Subcutaneous adipose tissue (tissue), 4 donors: ENCODE data around the gene ALDH8A1. TPM values are rescaled to one million over a fixed set of nuclear protein-coding genes. Genes with fewer than 3 reads are reported as not detected.

Experiments
- total RNA-seq, 4 donors: library from RNA; depleted of rRNA; stranded (reverse); fragments of >200 nt; gene quantifications; one replicate each; pipeline ENCODE4 v1.1.0, GENCODE V29; 2016
- TF ChIP-seq, protein P1 (sequence below): fragments of 450-650 bp; IDR thresholded peaks from one replicate; pipeline ENCODE4 v1.5.1; 2016; ENCODE audit warnings: low read depth, mild to moderate bottlenecking, control low read depth, antibody characterized with exemption, moderate library complexity

Gene ALDH8A1
- total RNA-seq, 4 donors from 2014 or later, result 1.5 to 4.7 TPM; not detected in 2

DNA sequence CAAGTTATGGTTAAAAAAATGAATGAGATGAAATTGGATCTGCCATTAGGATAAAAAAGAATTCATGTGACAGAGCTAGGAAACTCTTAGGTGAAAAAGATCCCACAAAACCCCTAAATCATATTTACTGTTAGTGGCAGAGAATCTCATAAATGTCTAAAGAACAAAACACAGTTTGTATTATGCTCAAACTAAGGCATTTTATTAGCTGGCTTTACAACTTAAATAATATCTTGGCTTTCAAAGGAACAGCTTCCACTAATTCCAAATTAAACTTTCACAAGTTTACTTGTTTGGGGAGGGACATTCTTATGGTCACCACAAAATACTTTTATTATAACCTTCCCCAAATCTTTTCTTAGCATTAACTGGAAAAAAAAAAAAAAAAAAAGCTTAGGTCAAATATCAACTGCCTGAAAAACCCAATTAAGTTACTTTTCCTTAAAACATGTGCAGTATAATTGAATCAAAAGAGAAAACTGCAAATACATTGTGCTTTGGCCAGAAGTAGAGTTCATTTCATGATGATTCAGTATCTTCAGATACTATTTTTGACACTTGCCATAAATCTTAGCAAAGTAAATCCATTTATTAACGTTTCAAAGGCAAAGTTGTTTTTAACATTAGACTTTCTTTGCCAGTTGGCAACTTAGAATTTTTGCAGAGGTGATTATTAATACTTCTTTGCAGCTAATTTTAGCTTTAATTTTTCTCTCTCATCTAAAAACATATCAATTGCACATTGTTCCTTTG lies 14.7 kb upstream of the ALDH8A1 start:
- TF ChIP-seq, protein P1, sequence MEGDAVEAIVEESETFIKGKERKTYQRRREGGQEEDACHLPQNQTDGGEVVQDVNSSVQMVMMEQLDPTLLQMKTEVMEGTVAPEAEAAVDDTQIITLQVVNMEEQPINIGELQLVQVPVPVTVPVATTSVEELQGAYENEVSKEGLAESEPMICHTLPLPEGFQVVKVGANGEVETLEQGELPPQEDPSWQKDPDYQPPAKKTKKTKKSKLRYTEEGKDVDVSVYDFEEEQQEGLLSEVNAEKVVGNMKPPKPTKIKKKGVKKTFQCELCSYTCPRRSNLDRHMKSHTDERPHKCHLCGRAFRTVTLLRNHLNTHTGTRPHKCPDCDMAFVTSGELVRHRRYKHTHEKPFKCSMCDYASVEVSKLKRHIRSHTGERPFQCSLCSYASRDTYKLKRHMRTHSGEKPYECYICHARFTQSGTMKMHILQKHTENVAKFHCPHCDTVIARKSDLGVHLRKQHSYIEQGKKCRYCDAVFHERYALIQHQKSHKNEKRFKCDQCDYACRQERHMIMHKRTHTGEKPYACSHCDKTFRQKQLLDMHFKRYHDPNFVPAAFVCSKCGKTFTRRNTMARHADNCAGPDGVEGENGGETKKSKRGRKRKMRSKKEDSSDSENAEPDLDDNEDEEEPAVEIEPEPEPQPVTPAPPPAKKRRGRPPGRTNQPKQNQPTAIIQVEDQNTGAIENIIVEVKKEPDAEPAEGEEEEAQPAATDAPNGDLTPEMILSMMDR, result no peak

DNA sequence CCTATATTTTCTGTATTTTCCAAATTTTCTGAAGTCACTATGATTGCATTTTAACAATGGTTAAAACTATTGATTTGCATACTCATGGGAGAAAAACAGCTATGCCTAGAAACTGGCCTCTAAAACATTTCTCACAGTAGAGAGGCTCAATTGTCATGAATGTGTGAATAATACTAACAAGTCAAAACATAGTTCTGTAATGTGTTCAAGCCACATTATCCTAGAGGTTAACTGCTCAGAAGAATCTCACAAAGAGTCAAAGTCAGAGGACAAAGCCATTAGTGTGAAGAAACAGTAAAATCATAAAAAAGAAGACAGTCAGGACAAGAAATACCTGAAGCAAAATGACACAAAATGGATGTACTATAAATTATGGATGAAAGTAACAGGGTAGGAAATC lies 12.5 kb upstream of the ALDH8A1 start:
- TF ChIP-seq, protein P1, result no peak

DNA sequence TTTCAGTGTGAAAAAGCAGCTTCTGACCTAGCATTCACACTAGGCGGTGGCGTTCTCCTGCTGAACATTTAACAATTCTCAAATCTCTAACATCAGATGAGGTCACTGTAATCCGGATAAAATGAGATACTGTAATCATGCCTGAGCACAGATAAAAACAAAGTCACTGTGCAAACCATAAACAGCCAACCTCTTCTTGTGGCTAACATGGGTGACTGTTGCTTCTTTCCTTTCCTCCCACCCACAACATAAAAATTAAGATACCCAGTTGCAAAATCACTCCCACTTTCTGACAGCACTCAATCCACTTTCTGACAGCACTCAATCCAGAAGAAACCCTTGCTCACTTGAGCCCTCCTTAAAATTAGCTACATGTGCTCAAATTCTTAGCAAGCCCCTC lies 11.5 kb upstream of the ALDH8A1 start:
- TF ChIP-seq, protein P1, result no peak

DNA sequence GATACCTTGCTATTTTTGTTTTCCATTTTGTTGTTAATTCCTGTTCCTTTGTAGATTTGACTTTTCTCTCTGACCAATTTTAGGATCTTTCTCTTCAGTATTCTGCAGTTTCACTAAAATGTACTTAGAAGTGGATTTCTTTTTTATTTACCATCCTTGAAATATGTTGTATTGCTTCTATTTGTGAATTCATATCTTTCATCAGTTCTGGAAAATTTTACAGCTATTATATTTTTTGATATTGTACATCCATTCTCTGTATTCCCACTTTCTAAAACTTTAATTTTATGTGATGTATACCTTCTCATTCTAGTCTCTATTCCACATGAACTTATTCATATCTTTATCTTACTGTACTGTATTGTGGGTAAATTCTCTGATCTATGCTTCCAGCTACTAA lies 9.7 kb upstream of the ALDH8A1 start:
- TF ChIP-seq, protein P1, result no peak

DNA sequence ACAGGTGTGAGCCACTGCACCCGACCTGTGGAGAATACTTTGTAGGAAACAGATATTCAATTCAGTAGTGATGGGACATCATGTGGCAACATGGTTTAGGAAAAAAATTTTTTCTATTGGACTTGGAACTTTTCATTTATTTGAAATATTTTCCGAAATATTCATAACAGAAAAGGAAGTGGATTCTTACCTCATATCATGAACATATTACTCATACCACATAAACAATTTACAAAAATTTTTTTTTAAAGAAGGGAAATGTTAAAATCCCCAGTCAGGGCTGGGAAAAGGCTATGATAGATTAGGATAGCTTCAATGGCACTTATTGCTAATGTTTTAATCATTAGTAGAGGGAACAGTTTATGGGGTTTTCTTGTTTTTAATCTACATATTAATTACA lies 6.8 kb upstream of the ALDH8A1 start:
- TF ChIP-seq, protein P1, result no peak

DNA sequence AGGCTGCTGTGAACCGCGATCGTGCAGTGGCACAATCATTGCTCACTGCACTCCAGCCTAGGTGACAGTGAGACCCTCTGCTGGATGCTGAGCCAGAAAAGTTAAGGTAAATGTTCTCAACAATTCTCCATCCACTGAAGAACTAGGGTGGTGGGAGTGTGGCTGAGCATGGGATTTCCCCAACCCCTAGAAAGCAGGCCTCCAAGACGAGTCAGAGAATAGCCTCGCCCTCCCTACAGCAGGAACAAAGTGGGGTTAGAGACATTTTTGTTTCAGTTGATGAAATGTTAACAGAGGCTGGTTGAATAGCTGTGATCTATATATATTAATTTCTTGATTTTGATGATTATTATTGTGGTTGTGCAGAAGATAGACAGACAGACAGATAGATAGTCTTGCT lies 6.1 kb upstream of the ALDH8A1 start:
- TF ChIP-seq, protein P1, result no peak

DNA sequence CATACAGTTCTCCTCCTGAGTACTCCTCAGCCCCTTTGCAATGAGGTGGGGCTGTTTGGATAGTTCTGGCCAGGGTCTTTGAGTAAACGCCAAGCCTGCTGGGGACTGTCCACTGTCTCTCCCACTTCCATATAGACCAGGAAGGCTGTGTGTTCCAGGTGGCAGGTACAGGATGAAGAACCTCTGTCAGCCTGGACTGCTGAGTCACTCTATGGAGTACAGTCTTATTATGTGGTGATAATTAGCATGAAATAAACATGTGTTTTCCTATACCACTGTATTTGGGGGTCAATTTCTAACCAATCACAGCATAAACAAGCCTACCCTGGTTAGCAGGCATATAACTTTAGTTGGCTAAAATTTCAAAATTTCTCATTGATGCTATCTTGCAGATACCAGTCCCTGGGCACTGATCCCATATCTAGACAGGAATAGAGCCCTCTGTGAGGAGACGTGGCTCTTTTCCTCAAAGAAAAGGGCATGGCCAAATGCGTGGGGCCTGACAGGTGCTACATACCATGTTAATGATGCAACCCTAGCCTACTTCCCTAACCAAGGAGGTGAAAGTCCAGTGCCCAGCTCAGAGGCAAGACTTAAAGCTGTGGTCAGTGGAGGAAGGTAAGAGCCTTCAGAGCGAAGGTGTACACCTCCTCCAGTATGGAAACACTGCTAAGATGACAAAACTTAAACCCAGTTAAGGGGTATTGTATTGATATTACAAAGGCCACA lies 4.5 kb upstream of the ALDH8A1 start:
- TF ChIP-seq, protein P1, result no peak
